H1 (cell line): ENCODE data around the gene BARX2. TPM values are rescaled to one million over a fixed set of nuclear protein-coding genes. Genes with fewer than 3 reads are reported as not detected.

Experiments
- CTCF ChIA-PET: fragments of 300-600 bp; sonication (Branson Sonifier 250); formaldehyde crosslinking; loops from one replicate; lab custom pipeline; 2021; ENCODE audit not compliant: partially characterized antibody; lab: Charles Lee
- POLR2A ChIA-PET: fragments of 300-600 bp; sonication (Branson Sonifier 250); formaldehyde crosslinking; loops from one replicate; lab custom pipeline; 2021; ENCODE audit warnings: inconsistent platforms; ENCODE audit not compliant: partially characterized antibody; lab: Charles Lee
- DNase-seq, 2 experiments: peaks; one replicate each; pipeline versions ENCODE4 v3.0.0 to v3.0.0-alpha.2; 2010 to 2022; ENCODE audit warnings: low spot score in 2 of 2, low read depth in 1 of 2, mixed read lengths in 1 of 2
- FAIRE-seq: peaks from 2 replicates; lab custom pipeline; 2011; peaks lifted over from hg19 to GRCh38; lab: Jason Lieb, UNC
- H2AFZ ChIP-seq: 2 replicates; pipeline ENCODE4 v1.8.1; 2012; ENCODE audit warnings: low read length, inconsistent platforms
- H2AK5ac ChIP-seq: 2 replicates; pipeline ENCODE4 v1.6.1; 2013; ENCODE audit warnings: low read depth, low read length
- H2BK120ac ChIP-seq: replicated peaks from 2 replicates; pipeline ENCODE3; 2013; ENCODE audit warnings: low read depth, low read length, inconsistent platforms
- H2BK12ac ChIP-seq: 2 replicates; pipeline ENCODE4 v1.6.1; 2013; ENCODE audit warnings: low read depth, low read length
- H2BK15ac ChIP-seq: 2 replicates; pipeline ENCODE4 v1.6.1; 2013; ENCODE audit warnings: low read length
- H2BK20ac ChIP-seq: 2 replicates; pipeline ENCODE4 v1.6.1; 2013; ENCODE audit warnings: low read length
- H2BK5ac ChIP-seq: 2 replicates; pipeline ENCODE4 v1.6.1; 2013; ENCODE audit warnings: low read depth, low read length
- H3K14ac ChIP-seq: 2 replicates; pipeline ENCODE4 v1.6.1; 2013; ENCODE audit warnings: inconsistent platforms; ENCODE audit not compliant: insufficient read length
- H3K18ac ChIP-seq: 2 replicates; pipeline ENCODE4 v1.6.1; 2013; ENCODE audit warnings: low read length; ENCODE audit errors: extremely low read depth
- H3K23ac ChIP-seq: 2 replicates; pipeline ENCODE4 v1.6.1; 2013; ENCODE audit warnings: inconsistent platforms; ENCODE audit not compliant: insufficient read length
- H3K23me2 ChIP-seq: 2 replicates; pipeline ENCODE4 v1.6.1; 2013; ENCODE audit warnings: low read depth, low read length
- H3K27ac ChIP-seq: 2 replicates; pipeline ENCODE4 v1.6.1; 2011; ENCODE audit warnings: low read depth, low read length, inconsistent platforms
- H3K27me3 ChIP-seq, 4 experiments: replicated peaks in 1 of 4; 1 replicate in 1 of 4; 2 replicates in 3 of 4; pipeline versions ENCODE4 v1.6.1 to v1.8.1; 2011 to 2013; ENCODE audit warnings: low read length in 3 of 4, mild to moderate bottlenecking in 3 of 4, inconsistent platforms in 2 of 4, mixed read lengths in 2 of 4, moderate library complexity in 1 of 4; ENCODE audit not compliant: control insufficient read depth in 3 of 4, insufficient read depth in 3 of 4; ENCODE audit errors: extremely low read depth in 1 of 4
- H3K36me3 ChIP-seq, 4 experiments: 2 replicates each; pipeline versions ENCODE4 v1.6.1 to v1.8.1; 2011 to 2013; ENCODE audit warnings: mild to moderate bottlenecking in 4 of 4, low read length in 3 of 4, moderate library complexity in 2 of 4, control low read depth in 1 of 4, inconsistent platforms in 1 of 4; ENCODE audit not compliant: insufficient read depth in 4 of 4, control insufficient read depth in 2 of 4
- H3K4ac ChIP-seq: replicated peaks from 2 replicates; pipeline ENCODE3; 2013; ENCODE audit warnings: low read length, low read depth, mixed read lengths, inconsistent platforms; ENCODE audit not compliant: insufficient read length
- H3K4me1 ChIP-seq, 4 experiments: replicated peaks in 1 of 4; 1 replicate in 1 of 4; 2 replicates in 3 of 4; pipeline versions ENCODE4 v1.6.1 to v1.8.1; 2011 to 2013; ENCODE audit warnings: low read length in 3 of 4, inconsistent platforms in 2 of 4, mixed read lengths in 1 of 4; ENCODE audit not compliant: insufficient read depth in 4 of 4, control insufficient read depth in 3 of 4
- H3K4me2 ChIP-seq, 2 experiments: 2 replicates each; pipeline versions ENCODE4 v1.6.1 to v1.8.1; 2011 to 2013; ENCODE audit warnings: low read depth in 2 of 2, low read length in 2 of 2, control low read depth in 1 of 2, inconsistent platforms in 1 of 2, mild to moderate bottlenecking in 1 of 2; ENCODE audit not compliant: insufficient read depth in 1 of 2
- H3K4me3 ChIP-seq, 4 experiments: fragments of 200-600, 300-600 bp in 1 of 4; sonication (generic), shearing (Covaris generic), sonication (Bioruptor Twin) in 1 of 4; 2 replicates each; pipeline versions ENCODE4 v1.5.1 to v1.8.1; 2011 to 2016; ENCODE audit warnings: low read length in 4 of 4, low read depth in 3 of 4, control low read depth in 2 of 4, inconsistent platforms in 2 of 4, mild to moderate bottlenecking in 2 of 4, mixed read lengths in 1 of 4, moderate library complexity in 1 of 4; ENCODE audit not compliant: insufficient read depth in 2 of 4; ENCODE audit errors: extremely low read depth in 1 of 4
- H3K56ac ChIP-seq: replicated peaks from 2 replicates; pipeline ENCODE3; 2013; ENCODE audit warnings: low read depth, mild to moderate bottlenecking, mixed read lengths, low read length, inconsistent platforms; ENCODE audit not compliant: insufficient read length
- H3K79me1 ChIP-seq: 2 replicates; pipeline ENCODE4 v1.6.1; 2013; ENCODE audit warnings: low read depth, low read length, control low read depth
- H3K79me2 ChIP-seq, 2 experiments: 2 replicates each; pipeline versions ENCODE4 v1.6.1 to v1.8.1; 2012 to 2013; ENCODE audit warnings: low read length in 2 of 2, mild to moderate bottlenecking in 2 of 2, inconsistent platforms in 1 of 2; ENCODE audit not compliant: insufficient read depth in 2 of 2, control insufficient read depth in 1 of 2
- H3K9ac ChIP-seq, 4 experiments: replicated peaks in 1 of 4; 1 replicate in 1 of 4; 2 replicates in 3 of 4; pipeline versions ENCODE4 v1.6.1 to v1.8.1; 2011 to 2013; ENCODE audit warnings: low read depth in 3 of 4, low read length in 3 of 4, control low read depth in 2 of 4, mild to moderate bottlenecking in 2 of 4, moderate library complexity in 2 of 4, inconsistent platforms in 1 of 4; ENCODE audit errors: extremely low read depth in 1 of 4
- H3K9me3 ChIP-seq, 2 experiments: 2 replicates each; pipeline versions ENCODE4 v1.6.1 to v1.8.1; 2012 to 2013; ENCODE audit warnings: mild to moderate bottlenecking in 2 of 2, moderate library complexity in 2 of 2, control low read depth in 1 of 2, inconsistent platforms in 1 of 2, low read depth in 1 of 2, low read length in 1 of 2, mixed read lengths in 1 of 2; ENCODE audit not compliant: insufficient read depth in 2 of 2
- H4K20me1 ChIP-seq, 2 experiments: replicated peaks in 1 of 2; 2 replicates each; pipeline versions ENCODE3 to v1.8.1; 2011 to 2013; ENCODE audit warnings: inconsistent platforms in 2 of 2, low read length in 2 of 2, mild to moderate bottlenecking in 1 of 2; ENCODE audit not compliant: insufficient read depth in 2 of 2, control insufficient read depth in 1 of 2
- H4K5ac ChIP-seq: 2 replicates; pipeline ENCODE4 v1.6.1; 2013; ENCODE audit warnings: low read length, low read depth, mixed read lengths, inconsistent platforms; ENCODE audit not compliant: insufficient read length
- H4K8ac ChIP-seq: 2 replicates; pipeline ENCODE4 v1.8.0; 2013; ENCODE audit warnings: mild to moderate bottlenecking, moderate library complexity, low read length, inconsistent platforms; ENCODE audit not compliant: insufficient read depth; ENCODE audit errors: extremely low read depth
- H4K91ac ChIP-seq: replicated peaks from 2 replicates; pipeline ENCODE3; 2013; ENCODE audit warnings: low read length, mixed read lengths, inconsistent platforms; ENCODE audit not compliant: insufficient read length
- CEBPB ChIP-seq: IDR thresholded peaks from 2 replicates; pipeline ENCODE4 v1.6.1; 2012; ENCODE audit warnings: low read depth, low read length
- WGBS, 2 experiments: shearing (Covaris generic) in 1 of 2; methylation state at CpG; one replicate each; pipeline versions ENCODE4 v1.1.6 to v1.1.7; 2013 to 2015; ENCODE audit warnings: low lambda C conversion rate in 2 of 2, mixed read lengths in 2 of 2, inconsistent platforms in 1 of 2, low coverage in 1 of 2, missing lambda C conversion rate in 1 of 2; ENCODE audit not compliant: insufficient replicate concordance in 2 of 2, insufficient coverage in 1 of 2, insufficient read length in 1 of 2; ENCODE audit errors: extremely low coverage in 1 of 2, missing lambda C conversion rate in 1 of 2; 5-methylcytosine and 5-hydroxymethylcytosine counted together
- polyA plus RNA-seq, 7 experiments: library from polyadenylated mRNA; depleted of rRNA in 3 of 7; stranded (reverse) in 5 of 7; unstranded in 2 of 7; fragments of >200 nt in 5 of 7; fragments of 200-250 nt in 2 of 7; gene quantifications; 1 replicate in 5 of 7; 2 replicates in 1 of 7; 4 replicates in 1 of 7; pipeline versions ENCODE4 v1.2.1 to v1.2.3, GENCODE V29; 2011 to 2013; ENCODE audit warnings: missing spikeins in 2 of 7, mixed read lengths in 2 of 7
- total RNA-seq: library from RNA; stranded (reverse); fragmentation: NEBNext Ultra II Directional; extraction: Animal tissue kit (Norgen Biotek cat#: 25700); gene quantifications from 2 replicates; pipeline ENCODE4 v1.2.1, GENCODE V29; 2021
- TF ChIP-seq, protein P1 (sequence below): IDR thresholded peaks from 2 replicates; pipeline ENCODE4 v1.6.1; 2011; ENCODE audit warnings: low read length, improper control_type of control experiment

The BARX2 gene
- total and polyA plus RNA-seq, 2 of the 8 experiments (the other 6 are each of a cell fraction or from before 2014, with no cell fraction given) = not detected

DNA sequence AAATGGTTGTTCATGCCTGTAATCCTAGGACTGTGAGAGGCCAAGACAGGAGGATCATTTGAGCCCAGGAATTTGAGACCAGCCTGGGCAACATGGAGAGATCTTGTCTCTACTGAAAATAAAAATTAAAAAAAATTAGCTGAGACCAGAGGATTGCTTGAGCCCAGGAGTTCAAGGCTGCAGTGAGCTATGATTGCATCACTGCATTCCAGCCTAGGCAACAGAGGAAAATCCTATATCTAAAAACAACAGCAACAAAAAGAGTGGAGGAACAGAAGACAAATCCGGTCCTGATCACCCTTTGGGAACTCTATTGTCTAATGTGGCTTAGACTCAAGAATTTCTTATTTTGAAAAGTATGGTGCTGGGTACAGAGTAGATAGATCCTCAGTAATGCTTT is 17.3 kb downstream of the BARX2 start:
- FAIRE-seq (no peak), DNase-seq (no peak)
- Histone ChIP-seq H3K9me3 (no peaks in the 10 kb centered on the region), H2BK15ac (no peak overlapping the region), H3K23ac (no peak overlapping the region), H3K4ac (no peak overlapping the region), H3K9ac (no peak overlapping the region), H3K4me2 (no peak overlapping the region), H2AFZ (no peak overlapping the region), H3K23me2 (no peaks in the 10 kb centered on the region), H3K4me1 (no peaks in the 10 kb centered on the region), H3K79me1 (no peaks in the 10 kb centered on the region), H3K14ac (no peak overlapping the region), H3K18ac (no peak overlapping the region), H4K5ac (no peak overlapping the region), H4K20me1 (no peaks in the 10 kb centered on the region), H4K91ac (no peak overlapping the region), H4K8ac (no peak overlapping the region), H2BK5ac (no peak overlapping the region), H2BK12ac (no peak overlapping the region), H2BK120ac (no peak overlapping the region), H2BK20ac (no peak overlapping the region), H3K56ac (no peak overlapping the region), H2AK5ac (no peak overlapping the region), H3K4me3 (no peak overlapping the region), H3K36me3 (no peaks in the 10 kb centered on the region), H3K27me3 (no peaks in the 10 kb centered on the region), H3K79me2 (no peaks in the 10 kb centered on the region), H3K27ac (no peak overlapping the region)
- TF ChIP-seq, protein P1, sequence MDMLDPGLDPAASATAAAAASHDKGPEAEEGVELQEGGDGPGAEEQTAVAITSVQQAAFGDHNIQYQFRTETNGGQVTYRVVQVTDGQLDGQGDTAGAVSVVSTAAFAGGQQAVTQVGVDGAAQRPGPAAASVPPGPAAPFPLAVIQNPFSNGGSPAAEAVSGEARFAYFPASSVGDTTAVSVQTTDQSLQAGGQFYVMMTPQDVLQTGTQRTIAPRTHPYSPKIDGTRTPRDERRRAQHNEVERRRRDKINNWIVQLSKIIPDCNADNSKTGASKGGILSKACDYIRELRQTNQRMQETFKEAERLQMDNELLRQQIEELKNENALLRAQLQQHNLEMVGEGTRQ = no peak
- peak; percentile 60; the same call in 1 of the 2 replicates for TF ChIP-seq CEBPB
- POLR2A ChIA-PET = no interaction called here
- CTCF ChIA-PET = interaction anchor here (1.4 kb wide), 1 partner anchor 9 kb away, joined by 3 read pairs; no protein-coding TSS in a partner anchor
- WGBS, 2 experiments = 88% methylated on average over 1 of the region's 1 CpG; no CpG with 5 or more reads in 1 of the 2 experiments
